H1 (cell line): ENCODE measurements around the gene COASY. TPM values are rescaled to one million over a fixed set of nuclear protein-coding genes. Genes with fewer than 3 reads are reported as not detected.

ENCODE experiments used
- EGR1 ChIP-seq: IDR thresholded peaks from 2 replicates; pipeline ENCODE4 v1.6.1; 2011; ENCODE audit warnings: low read depth, low read length, borderline replicate concordance
- JUN ChIP-seq: IDR thresholded peaks from 2 replicates; pipeline ENCODE4 v1.6.1; 2011; ENCODE audit warnings: low read depth, mild to moderate bottlenecking, improper control_type of control experiment, low read length
- KDM1A ChIP-seq: fragments of 200-600, 300-600 bp; sonication (generic); IDR thresholded peaks from 2 replicates; pipeline ENCODE4 v1.7.1; 2016; ENCODE audit warnings: mild to moderate bottlenecking, low read length, borderline replicate concordance
- POU5F1 ChIP-seq: IDR thresholded peaks from 2 replicates; pipeline ENCODE4 v1.6.1; 2011; ENCODE audit warnings: low read depth, mild to moderate bottlenecking, low read length, moderate library complexity
- SUZ12 ChIP-seq: fragments of 200-600 bp; sonication (generic); IDR thresholded peaks from 2 replicates; pipeline ENCODE4 v1.6.1; 2012; ENCODE audit warnings: mild to moderate bottlenecking, inconsistent platforms, low read length, moderate library complexity, mixed read lengths
- ZNF274 ChIP-seq: IDR thresholded peaks from 2 replicates; pipeline ENCODE4 v1.7.0; 2012; ENCODE audit warnings: low read length, borderline replicate concordance; ENCODE audit errors: extremely low read depth
- polyA plus RNA-seq, 7 experiments: library from polyadenylated mRNA; depleted of rRNA in 3 of 7; stranded (reverse) in 5 of 7; unstranded in 2 of 7; fragments of >200 nt in 5 of 7; fragments of 200-250 nt in 2 of 7; gene quantifications; 1 replicate in 5 of 7; 2 replicates in 1 of 7; 4 replicates in 1 of 7; pipeline versions ENCODE4 v1.2.1 to v1.2.3, GENCODE V29; 2011 to 2013; ENCODE audit warnings: missing spikeins in 2 of 7, mixed read lengths in 2 of 7
- total RNA-seq: library from RNA; stranded (reverse); fragmentation: NEBNext Ultra II Directional; extraction: Animal tissue kit (Norgen Biotek cat#: 25700); gene quantifications from 2 replicates; pipeline ENCODE4 v1.2.1, GENCODE V29; 2021
- TF ChIP-seq, protein P1 (sequence below): fragments of 300-600 bp; sonication (generic); IDR thresholded peaks from 2 replicates; pipeline ENCODE4 v1.7.1; 2012; ENCODE audit warnings: low read length, moderate library complexity, mild to moderate bottlenecking, inconsistent platforms; ENCODE audit not compliant: insufficient replicate concordance
- TF ChIP-seq, protein P2 (sequence below): IDR thresholded peaks from 2 replicates; pipeline ENCODE4 v1.6.1; 2011; ENCODE audit warnings: low read depth, mild to moderate bottlenecking, low read length; ENCODE audit not compliant: insufficient read depth

The COASY gene
- total and polyA plus RNA-seq, 2 of the 8 experiments (the other 6 are each of a cell fraction or from before 2014, with no cell fraction given), result 64.5 to 100 TPM

DNA sequence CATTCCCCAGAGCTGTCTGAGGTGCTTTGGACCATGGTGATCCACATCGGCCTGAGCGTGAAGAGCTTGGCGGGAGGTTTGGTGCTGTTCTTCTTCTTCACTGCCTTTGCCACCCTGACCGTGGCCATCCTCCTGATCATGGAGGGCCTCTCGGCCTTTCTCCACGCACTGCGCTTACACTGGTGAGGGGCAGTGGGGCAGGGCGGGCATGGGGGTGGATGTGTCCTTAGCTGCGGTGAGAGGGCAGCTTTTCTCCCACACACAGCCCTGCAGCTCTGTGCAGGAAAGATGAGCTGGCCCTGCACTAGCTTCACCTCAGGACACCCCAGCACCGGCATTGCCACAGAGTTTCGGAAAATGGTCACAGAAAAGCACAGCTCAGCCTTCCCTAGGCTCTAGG lies 47.7 kb upstream of the COASY start (continued):
- TF ChIP-seq, protein P1, sequence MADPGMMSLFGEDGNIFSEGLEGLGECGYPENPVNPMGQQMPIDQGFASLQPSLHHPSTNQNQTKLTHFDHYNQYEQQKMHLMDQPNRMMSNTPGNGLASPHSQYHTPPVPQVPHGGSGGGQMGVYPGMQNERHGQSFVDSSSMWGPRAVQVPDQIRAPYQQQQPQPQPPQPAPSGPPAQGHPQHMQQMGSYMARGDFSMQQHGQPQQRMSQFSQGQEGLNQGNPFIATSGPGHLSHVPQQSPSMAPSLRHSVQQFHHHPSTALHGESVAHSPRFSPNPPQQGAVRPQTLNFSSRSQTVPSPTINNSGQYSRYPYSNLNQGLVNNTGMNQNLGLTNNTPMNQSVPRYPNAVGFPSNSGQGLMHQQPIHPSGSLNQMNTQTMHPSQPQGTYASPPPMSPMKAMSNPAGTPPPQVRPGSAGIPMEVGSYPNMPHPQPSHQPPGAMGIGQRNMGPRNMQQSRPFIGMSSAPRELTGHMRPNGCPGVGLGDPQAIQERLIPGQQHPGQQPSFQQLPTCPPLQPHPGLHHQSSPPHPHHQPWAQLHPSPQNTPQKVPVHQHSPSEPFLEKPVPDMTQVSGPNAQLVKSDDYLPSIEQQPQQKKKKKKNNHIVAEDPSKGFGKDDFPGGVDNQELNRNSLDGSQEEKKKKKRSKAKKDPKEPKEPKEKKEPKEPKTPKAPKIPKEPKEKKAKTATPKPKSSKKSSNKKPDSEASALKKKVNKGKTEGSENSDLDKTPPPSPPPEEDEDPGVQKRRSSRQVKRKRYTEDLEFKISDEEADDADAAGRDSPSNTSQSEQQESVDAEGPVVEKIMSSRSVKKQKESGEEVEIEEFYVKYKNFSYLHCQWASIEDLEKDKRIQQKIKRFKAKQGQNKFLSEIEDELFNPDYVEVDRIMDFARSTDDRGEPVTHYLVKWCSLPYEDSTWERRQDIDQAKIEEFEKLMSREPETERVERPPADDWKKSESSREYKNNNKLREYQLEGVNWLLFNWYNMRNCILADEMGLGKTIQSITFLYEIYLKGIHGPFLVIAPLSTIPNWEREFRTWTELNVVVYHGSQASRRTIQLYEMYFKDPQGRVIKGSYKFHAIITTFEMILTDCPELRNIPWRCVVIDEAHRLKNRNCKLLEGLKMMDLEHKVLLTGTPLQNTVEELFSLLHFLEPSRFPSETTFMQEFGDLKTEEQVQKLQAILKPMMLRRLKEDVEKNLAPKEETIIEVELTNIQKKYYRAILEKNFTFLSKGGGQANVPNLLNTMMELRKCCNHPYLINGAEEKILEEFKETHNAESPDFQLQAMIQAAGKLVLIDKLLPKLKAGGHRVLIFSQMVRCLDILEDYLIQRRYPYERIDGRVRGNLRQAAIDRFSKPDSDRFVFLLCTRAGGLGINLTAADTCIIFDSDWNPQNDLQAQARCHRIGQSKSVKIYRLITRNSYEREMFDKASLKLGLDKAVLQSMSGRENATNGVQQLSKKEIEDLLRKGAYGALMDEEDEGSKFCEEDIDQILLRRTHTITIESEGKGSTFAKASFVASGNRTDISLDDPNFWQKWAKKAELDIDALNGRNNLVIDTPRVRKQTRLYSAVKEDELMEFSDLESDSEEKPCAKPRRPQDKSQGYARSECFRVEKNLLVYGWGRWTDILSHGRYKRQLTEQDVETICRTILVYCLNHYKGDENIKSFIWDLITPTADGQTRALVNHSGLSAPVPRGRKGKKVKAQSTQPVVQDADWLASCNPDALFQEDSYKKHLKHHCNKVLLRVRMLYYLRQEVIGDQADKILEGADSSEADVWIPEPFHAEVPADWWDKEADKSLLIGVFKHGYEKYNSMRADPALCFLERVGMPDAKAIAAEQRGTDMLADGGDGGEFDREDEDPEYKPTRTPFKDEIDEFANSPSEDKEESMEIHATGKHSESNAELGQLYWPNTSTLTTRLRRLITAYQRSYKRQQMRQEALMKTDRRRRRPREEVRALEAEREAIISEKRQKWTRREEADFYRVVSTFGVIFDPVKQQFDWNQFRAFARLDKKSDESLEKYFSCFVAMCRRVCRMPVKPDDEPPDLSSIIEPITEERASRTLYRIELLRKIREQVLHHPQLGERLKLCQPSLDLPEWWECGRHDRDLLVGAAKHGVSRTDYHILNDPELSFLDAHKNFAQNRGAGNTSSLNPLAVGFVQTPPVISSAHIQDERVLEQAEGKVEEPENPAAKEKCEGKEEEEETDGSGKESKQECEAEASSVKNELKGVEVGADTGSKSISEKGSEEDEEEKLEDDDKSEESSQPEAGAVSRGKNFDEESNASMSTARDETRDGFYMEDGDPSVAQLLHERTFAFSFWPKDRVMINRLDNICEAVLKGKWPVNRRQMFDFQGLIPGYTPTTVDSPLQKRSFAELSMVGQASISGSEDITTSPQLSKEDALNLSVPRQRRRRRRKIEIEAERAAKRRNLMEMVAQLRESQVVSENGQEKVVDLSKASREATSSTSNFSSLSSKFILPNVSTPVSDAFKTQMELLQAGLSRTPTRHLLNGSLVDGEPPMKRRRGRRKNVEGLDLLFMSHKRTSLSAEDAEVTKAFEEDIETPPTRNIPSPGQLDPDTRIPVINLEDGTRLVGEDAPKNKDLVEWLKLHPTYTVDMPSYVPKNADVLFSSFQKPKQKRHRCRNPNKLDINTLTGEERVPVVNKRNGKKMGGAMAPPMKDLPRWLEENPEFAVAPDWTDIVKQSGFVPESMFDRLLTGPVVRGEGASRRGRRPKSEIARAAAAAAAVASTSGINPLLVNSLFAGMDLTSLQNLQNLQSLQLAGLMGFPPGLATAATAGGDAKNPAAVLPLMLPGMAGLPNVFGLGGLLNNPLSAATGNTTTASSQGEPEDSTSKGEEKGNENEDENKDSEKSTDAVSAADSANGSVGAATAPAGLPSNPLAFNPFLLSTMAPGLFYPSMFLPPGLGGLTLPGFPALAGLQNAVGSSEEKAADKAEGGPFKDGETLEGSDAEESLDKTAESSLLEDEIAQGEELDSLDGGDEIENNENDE, result no peak
- TF ChIP-seq SUZ12 (no peak), EGR1 (no peak), JUN (no peak), ZNF274 (no peak), POU5F1 (no peak), KDM1A (no peak)
- TF ChIP-seq, protein P2, sequence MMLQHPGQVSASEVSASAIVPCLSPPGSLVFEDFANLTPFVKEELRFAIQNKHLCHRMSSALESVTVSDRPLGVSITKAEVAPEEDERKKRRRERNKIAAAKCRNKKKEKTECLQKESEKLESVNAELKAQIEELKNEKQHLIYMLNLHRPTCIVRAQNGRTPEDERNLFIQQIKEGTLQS, result no peak
- TF ChIP-seq, all 59 proteins: peak for 0
